CD14-positive monocyte (primary cell): Measurements from ENCODE around the gene SLU7. TPM values are rescaled to one million over a fixed set of nuclear protein-coding genes. Genes with fewer than 3 reads are reported as not detected.

Source experiments
- DNase-seq, 3 donors: peaks; one replicate each; pipeline ENCODE4 v3.0.0-alpha.2; 2011 to 2022
- H2AFZ ChIP-seq: 2 replicates; pipeline ENCODE4 v1.6.0; 2012; ENCODE audit warnings: mild to moderate bottlenecking, low read depth, low read length, inconsistent platforms; ENCODE audit not compliant: insufficient read depth, poor library complexity, severe bottlenecking
- H3K27ac ChIP-seq, 2 donors: 1 replicate in 1 of 2; 2 replicates in 1 of 2; pipeline ENCODE4 v1.5.1; 2012 to 2013; ENCODE audit warnings: low read length in 2 of 2, control low read depth in 1 of 2, inconsistent platforms in 1 of 2, low read depth in 1 of 2, mild to moderate bottlenecking in 1 of 2
- H3K27me3 ChIP-seq, 2 donors: one replicate each; pipeline versions ENCODE4 v1.6.0 to v1.6.1; 2011 to 2013; ENCODE audit warnings: low read length in 2 of 2; ENCODE audit not compliant: control insufficient read depth in 2 of 2, insufficient read depth in 2 of 2
- H3K36me3 ChIP-seq, 2 donors: replicated peaks in 1 of 2; 1 replicate in 1 of 2; 2 replicates in 1 of 2; pipeline versions ENCODE4 v1.5.1 to v1.6.1; 2012 to 2013; ENCODE audit warnings: low read length in 2 of 2, control low read depth in 1 of 2, inconsistent platforms in 1 of 2, mild to moderate bottlenecking in 1 of 2; ENCODE audit not compliant: insufficient read depth in 2 of 2, control insufficient read depth in 1 of 2
- H3K4me1 ChIP-seq, 2 donors: 1 replicate in 1 of 2; 2 replicates in 1 of 2; pipeline versions ENCODE4 v1.5.1 to v1.6.1; 2012 to 2013; ENCODE audit warnings: low read length in 2 of 2, control low read depth in 1 of 2, inconsistent platforms in 1 of 2, mild to moderate bottlenecking in 1 of 2, moderate library complexity in 1 of 2; ENCODE audit not compliant: insufficient read depth in 2 of 2, control insufficient read depth in 1 of 2
- H3K4me2 ChIP-seq: replicated peaks from 2 replicates; pipeline ENCODE3; 2012; ENCODE audit warnings: low read length, moderate library complexity, mild to moderate bottlenecking; ENCODE audit not compliant: poor library complexity, severe bottlenecking; ENCODE audit errors: extremely low read depth
- H3K4me3 ChIP-seq, 3 experiments: fragments of 200-600 bp in 1 of 3; sonication (generic) in 1 of 3; replicated peaks in 1 of 3; 1 replicate in 2 of 3; 2 replicates in 1 of 3; pipeline ENCODE4 v1.5.1; 2011 to 2013; ENCODE audit warnings: low read length in 3 of 3, mild to moderate bottlenecking in 3 of 3, control low read depth in 2 of 3, low read depth in 2 of 3, inconsistent platforms in 1 of 3, moderate library complexity in 1 of 3
- H3K79me2 ChIP-seq: 2 replicates; pipeline ENCODE4 v1.6.0; 2012; ENCODE audit warnings: mild to moderate bottlenecking, control low read depth, inconsistent platforms, low read length, moderate library complexity; ENCODE audit not compliant: insufficient read depth
- H3K9ac ChIP-seq: 2 replicates; pipeline ENCODE4 v1.6.0; 2017; ENCODE audit warnings: low read length, mild to moderate bottlenecking; ENCODE audit not compliant: insufficient read depth, poor library complexity, severe bottlenecking
- H3K9me3 ChIP-seq, 2 donors: replicated peaks in 1 of 2; 1 replicate in 1 of 2; 2 replicates in 1 of 2; pipeline versions ENCODE4 v1.5.1 to v1.6.1; 2012 to 2013; ENCODE audit warnings: low read length in 2 of 2, control low read depth in 1 of 2; ENCODE audit not compliant: control insufficient read depth in 1 of 2, insufficient read depth in 1 of 2
- H4K20me1 ChIP-seq: 2 replicates; pipeline ENCODE4 v1.6.0; 2012; ENCODE audit warnings: mild to moderate bottlenecking, low read length, control low read depth, moderate library complexity; ENCODE audit not compliant: insufficient read depth
- H3K27ac Mint-ChIP-seq, 7 donors: one replicate each; pipeline ENCODE4 v1.8.0; 2020; ENCODE audit warnings: mild to moderate bottlenecking in 7 of 7, mixed read lengths in 7 of 7, moderate library complexity in 6 of 7, inconsistent platforms in 2 of 7
- H3K27me3 Mint-ChIP-seq, 3 donors: one replicate each; pipeline ENCODE4 v1.8.0; 2021 to 2022; ENCODE audit warnings: low read depth in 3 of 3, mild to moderate bottlenecking in 3 of 3, mixed read lengths in 3 of 3, moderate library complexity in 3 of 3, inconsistent platforms in 1 of 3
- H3K36me3 Mint-ChIP-seq, 2 donors: one replicate each; pipeline ENCODE4 v1.8.0; 2020; ENCODE audit warnings: mixed read lengths in 2 of 2, inconsistent platforms in 1 of 2, mild to moderate bottlenecking in 1 of 2
- H3K4me1 Mint-ChIP-seq: one replicate; pipeline ENCODE4 v1.8.0; 2020; ENCODE audit warnings: mild to moderate bottlenecking, mixed read lengths
- H3K4me3 Mint-ChIP-seq, 2 donors: one replicate each; pipeline ENCODE4 v1.8.0; 2020; ENCODE audit warnings: mild to moderate bottlenecking in 2 of 2, mixed read lengths in 2 of 2, moderate library complexity in 1 of 2
- H3K9me3 Mint-ChIP-seq, 7 donors: one replicate each; pipeline ENCODE4 v1.8.0; 2020 to 2022; ENCODE audit warnings: mixed read lengths in 7 of 7, mild to moderate bottlenecking in 6 of 7, moderate library complexity in 6 of 7, inconsistent platforms in 2 of 7
- CTCF ChIP-seq: fragments of 200-600 bp; IDR thresholded peaks from one replicate; pipeline ENCODE4 v1.8.0; 2022; ENCODE audit warnings: antibody characterized with exemption, mild to moderate bottlenecking
- WGBS: methylation state at CpG from one replicate; pipeline ENCODE4 v1.1.5; 2013; ENCODE audit warnings: missing lambda C conversion rate; ENCODE audit not compliant: insufficient coverage; 5-methylcytosine and 5-hydroxymethylcytosine counted together
- intact Hi-C, 2 donors: fragments of 100-400 bp; cut with micrococcal nuclease; formaldehyde crosslinking; loops; one replicate each; pipeline versions ENCODE4 v1.15.0 to v1.15.1; 2023
- polyA plus RNA-seq, 3 donors: library from polyadenylated mRNA; depleted of rRNA in 1 of 3; unstranded in 2 of 3; stranded (reverse) in 1 of 3; fragments of 300-500 nt in 2 of 3; fragments of >200 nt in 1 of 3; fragmentation: Illumina TruSeq in 2 of 3; gene quantifications; 1 replicate in 2 of 3; 2 replicates in 1 of 3; pipeline ENCODE4 v1.2.3, GENCODE V29; 2012 to 2021

SLU7 gene
- polyA plus RNA-seq, 3 donors, result 38.4 to 61.6 (median 42.3) TPM

DNA sequence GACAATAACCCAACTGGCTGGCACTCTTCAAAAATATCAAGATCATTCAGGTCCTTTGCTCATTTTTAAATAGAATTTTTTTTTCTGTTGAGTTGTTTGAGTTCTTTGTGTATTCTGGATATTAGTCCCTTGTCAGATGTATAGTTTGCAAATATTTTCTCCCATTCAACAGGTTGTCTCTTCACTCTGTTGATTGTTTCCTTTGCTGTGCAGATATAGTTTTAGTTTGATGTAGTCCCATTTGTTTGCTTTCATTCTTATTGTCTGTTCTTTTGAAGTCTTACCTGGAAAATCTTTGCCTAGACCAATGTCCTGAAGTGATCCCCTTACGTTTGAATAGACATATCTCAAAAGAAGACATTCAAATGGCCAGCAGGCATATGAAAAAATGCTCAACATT is 25.5 kb upstream of the SLU7 start:
- no CpG with 5 or more reads among the region's 1 CpG for WGBS
- intact Hi-C loops, result no loop called here
- no peaks in the 10 kb centered on the region for H4K20me1 ChIP-seq
- Mint-ChIP-seq H3K4me3 (no peak overlapping the region), H3K27ac (no peak overlapping the region), H3K36me3 (no peaks in the 10 kb centered on the region), H3K9me3 (peaks cover 0 to 5% (median 0%) of the 10 kb centered on the region in 7 donors), H3K27me3 (no peaks in the 10 kb centered on the region), H3K4me1 (peaks cover 9% of the 10 kb centered on the region)
- H3K36me3 ChIP-seq, result no peaks in the 10 kb centered on the region
- no peak overlapping the region for H2AFZ ChIP-seq
- H3K27ac ChIP-seq, result no peak overlapping the region
- peaks cover 5 to 16% of the 10 kb centered on the region in 2 donors for H3K4me1 ChIP-seq
- H3K79me2 ChIP-seq, result no peaks in the 10 kb centered on the region
- DNase-seq, result no peak
- H3K4me2 ChIP-seq, result no peak overlapping the region
- no peaks in the 10 kb centered on the region for H3K27me3 ChIP-seq
- H3K9me3 ChIP-seq, result no peaks in the 10 kb centered on the region
- no peak for TF ChIP-seq CTCF
- no peak overlapping the region for H3K4me3 ChIP-seq
- no peak overlapping the region for H3K9ac ChIP-seq

DNA sequence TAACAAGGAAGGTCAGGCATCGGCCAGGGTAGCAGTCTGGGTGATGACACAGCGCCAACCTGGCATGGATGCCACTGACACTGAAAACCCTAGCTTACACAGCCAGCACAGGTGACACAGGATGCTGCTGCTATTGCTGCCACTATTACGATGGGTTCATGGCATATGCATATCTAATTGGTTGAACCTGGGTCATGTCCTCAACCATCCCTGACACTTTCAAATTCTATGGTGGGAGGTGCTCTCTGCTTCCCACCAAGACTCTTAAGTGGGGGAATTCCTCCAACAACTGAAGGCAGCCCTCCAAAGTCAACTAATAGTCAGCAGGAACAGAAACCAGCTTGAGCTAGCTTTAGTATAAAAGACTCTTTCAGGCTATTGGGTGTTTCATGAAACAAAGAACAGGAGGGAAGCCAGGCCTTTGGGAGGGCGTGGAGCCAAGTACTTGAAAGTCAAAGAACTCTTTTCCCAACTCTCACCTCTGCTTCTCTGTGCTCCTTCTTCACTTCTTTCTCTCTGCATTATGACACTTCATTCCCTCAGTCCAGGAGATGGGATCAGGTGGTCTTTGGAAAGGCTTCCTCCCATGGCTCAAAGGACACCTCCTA is 24.0 kb upstream of the SLU7 start:
- Histone ChIP-seq H3K27ac (no peak overlapping the region), H2AFZ (no peak overlapping the region), H3K4me2 (no peak overlapping the region), H3K79me2 (no peaks in the 10 kb centered on the region), H3K9ac (no peak overlapping the region), H4K20me1 (no peaks in the 10 kb centered on the region), H3K36me3 (no peaks in the 10 kb centered on the region), H3K4me3 (no peak overlapping the region), H3K4me1 (peaks cover 15 to 27% of the 10 kb centered on the region in 2 donors), H3K27me3 (no peaks in the 10 kb centered on the region), H3K9me3 (no peaks in the 10 kb centered on the region)
- no peak for DNase-seq
- TF ChIP-seq CTCF, result no peak
- Mint-ChIP-seq H3K36me3 (no peaks in the 10 kb centered on the region), H3K9me3 (no peaks in the 10 kb centered on the region), H3K27me3 (peaks cover 0 to 2% (median 0%) of the 10 kb centered on the region in 3 donors), H3K27ac (no peak overlapping the region), H3K4me1 (peaks cover 19% of the 10 kb centered on the region), H3K4me3 (no peak overlapping the region)
- WGBS, result no CpG with 5 or more reads among the region's 4 CpGs
- intact Hi-C loops, result no loop called here
